K562 (cell line): ENCODE results near the gene NABP1. TPM values are rescaled to one million over a fixed set of nuclear protein-coding genes. Genes with fewer than 3 reads are reported as not detected.

Experiments used
- ATAC-seq: fragments of 200-7000 bp; cut with Tn5 transposase; 3 replicates; pipeline ENCODE4 v1.9.1; 2020; ENCODE audit warnings: moderate library complexity
- BruUV-seq: library from RNA; stranded (reverse); fragments of 400-500 nt; replicated peaks from 2 replicates; lab custom pipeline; 2021; lab: Mats Ljungman, UMichigan
- CTCF ChIA-PET: fragments of 300-600 bp; formaldehyde crosslinking; extraction: SDS; loops from one replicate; lab custom pipeline; 2021; ENCODE audit warnings: low intra/inter-chr PET ratio; lab: Yijun Ruan, JAX
- POLR2A ChIA-PET: fragments of 300-600, 350-650 bp; sonication (Branson Sonifier 250); formaldehyde crosslinking; extraction: SDS; loops from one replicate; lab custom pipeline; 2021; ENCODE audit warnings: antibody characterized with exemption, inconsistent platforms; lab: Yijun Ruan, JAX
- DNase-seq, 4 experiments: peaks; one replicate each; pipeline versions ENCODE4 v3.0.0 to v3.0.0-alpha.2; 2011 to 2018; ENCODE audit warnings: low spot score in 3 of 4, mixed read lengths in 3 of 4; ENCODE audit errors: extremely low read depth in 1 of 4
- FAIRE-seq: peaks from 2 replicates; lab custom pipeline; 2011; peaks lifted over from hg19 to GRCh38; lab: Jason Lieb, UNC
- H2AFZ ChIP-seq: 2 replicates; pipeline ENCODE4 v1.6.0; 2011; ENCODE audit warnings: low read depth, low read length, control low read depth, inconsistent platforms
- H3K27ac ChIP-seq: fragments of 200-600 bp; 3 replicates; pipeline ENCODE4 v1.8.0; 2011; ENCODE audit warnings: low read depth, mild to moderate bottlenecking, control low read depth, inconsistent platforms, low read length, moderate library complexity, mixed read lengths; ENCODE audit errors: extremely low read depth
- H3K27me3 ChIP-seq, 2 experiments: fragments of 300-600 bp in 1 of 2; 2 replicates in 1 of 2; 3 replicates in 1 of 2; pipeline versions ENCODE4 v1.6.0 to v1.8.0; 2011; ENCODE audit warnings: inconsistent platforms in 2 of 2, low read length in 2 of 2, mild to moderate bottlenecking in 1 of 2, mixed read lengths in 1 of 2, moderate library complexity in 1 of 2; ENCODE audit not compliant: control insufficient read depth in 2 of 2, insufficient read depth in 2 of 2
- H3K36me3 ChIP-seq: fragments of 300-600 bp; 3 replicates; pipeline ENCODE4 v1.8.0; 2011; ENCODE audit warnings: mild to moderate bottlenecking, low read length, inconsistent platforms; ENCODE audit not compliant: control insufficient read depth, insufficient read depth
- H3K4me1 ChIP-seq, 2 experiments: fragments of 200-600 bp in 1 of 2; replicated peaks in 1 of 2; 2 replicates in 1 of 2; 3 replicates in 1 of 2; pipeline versions ENCODE4 v1.5.1 to v1.8.0; 2011; ENCODE audit warnings: inconsistent platforms in 2 of 2, low read length in 2 of 2, mild to moderate bottlenecking in 1 of 2, mixed read lengths in 1 of 2, moderate library complexity in 1 of 2; ENCODE audit not compliant: control insufficient read depth in 2 of 2, insufficient read depth in 2 of 2
- H3K4me2 ChIP-seq: 2 replicates; pipeline ENCODE4 v1.6.1; 2011; ENCODE audit warnings: low read length, control low read depth, inconsistent platforms, mixed read lengths; ENCODE audit not compliant: insufficient read depth
- H3K4me3 ChIP-seq: fragments of 200-600 bp; sonication (generic), shearing (Covaris generic); 2 replicates; pipeline ENCODE4 v1.5.1; 2016; ENCODE audit warnings: control low read depth, inconsistent platforms
- H3K79me2 ChIP-seq: fragments of 200-600 bp; 3 replicates; pipeline ENCODE4 v1.8.0; 2011; ENCODE audit warnings: low read length, inconsistent platforms; ENCODE audit not compliant: control insufficient read depth, insufficient read depth
- H3K9ac ChIP-seq, 2 experiments: 2 replicates each; pipeline versions ENCODE4 v1.6.0 to v1.6.1; 2011; ENCODE audit warnings: low read depth in 2 of 2, low read length in 2 of 2, control low read depth in 1 of 2, inconsistent platforms in 1 of 2, mild to moderate bottlenecking in 1 of 2, mixed read lengths in 1 of 2; ENCODE audit not compliant: insufficient read depth in 1 of 2
- H3K9me1 ChIP-seq: one replicate; pipeline ENCODE4 v1.6.0; 2011; ENCODE audit warnings: inconsistent platforms, mild to moderate bottlenecking, low read length, moderate library complexity; ENCODE audit not compliant: control insufficient read depth, insufficient read depth
- H3K9me3 ChIP-seq: replicated peaks from 2 replicates; pipeline ENCODE4 v1.5.1; 2011; ENCODE audit warnings: low read depth, low read length, inconsistent platforms; ENCODE audit not compliant: control insufficient read depth, insufficient read depth
- H4K20me1 ChIP-seq: replicated peaks from 2 replicates; pipeline ENCODE4 v1.6.1; 2011; ENCODE audit warnings: low read length, inconsistent platforms, mixed read lengths; ENCODE audit not compliant: control insufficient read depth, insufficient read depth
- ATF1 ChIP-seq, 2 experiments: fragments of 450-650 bp in 1 of 2; IDR thresholded peaks; 2 replicates each; pipeline ENCODE4 v1.6.1; 2016; ENCODE audit warnings: missing compliant biosample characterization in 1 of 2, missing genetic modification characterization in 1 of 2
- DMBX1 ChIP-seq: fragments of 250-450 bp; sonication (Bioruptor Pico); IDR thresholded peaks from 2 replicates; pipeline ENCODE4 v1.8.0; 2022; ENCODE audit warnings: inconsistent platforms, mild to moderate bottlenecking, moderate library complexity, borderline replicate concordance
- ERF ChIP-seq: fragments of 450-650 bp; formaldehyde crosslinking; IDR thresholded peaks from 2 replicates; pipeline ENCODE4 v1.4.0; 2020; ENCODE audit warnings: mild to moderate bottlenecking, mixed read lengths
- GABPA ChIP-seq: fragments of 200-800 bp; sonication (Bioruptor generic); conservative IDR thresholded peaks from 2 replicates; pipeline ENCODE4 v1.6.1; 2016; ENCODE audit warnings: low read depth, missing genetic modification characterization, missing compliant biosample characterization
- SMARCA4 ChIP-seq: fragments of 450-650 bp; IDR thresholded peaks from 2 replicates; pipeline ENCODE4 v1.6.1; 2016
- TCF15 ChIP-seq: fragments of 250-450 bp; sonication (Bioruptor Pico); IDR thresholded peaks from 2 replicates; pipeline ENCODE4 v1.8.0; 2022; ENCODE audit warnings: moderate library complexity, mild to moderate bottlenecking, inconsistent platforms
- ZBTB40 ChIP-seq, 2 experiments: fragments of 450-650 bp in 1 of 2; sonication (generic) in 1 of 2; formaldehyde crosslinking in 1 of 2; IDR thresholded peaks; 2 replicates each; pipeline versions ENCODE4 v1.7.1 to v1.9.0; 2016 to 2022; ENCODE audit warnings: inconsistent platforms in 1 of 2, mild to moderate bottlenecking in 1 of 2, missing genetic modification reagents in 1 of 2
- ZFP36 ChIP-seq: fragments of 150-350 bp; IDR thresholded peaks from 2 replicates; pipeline ENCODE4 v1.6.1; 2018; ENCODE audit warnings: low read length, low read depth; ENCODE audit not compliant: partially characterized antibody
- ZNF175 ChIP-seq: fragments of 200-800 bp; sonication (Bioruptor generic); IDR thresholded peaks from 2 replicates; pipeline ENCODE4 v1.6.1; 2016; ENCODE audit warnings: low read depth, mild to moderate bottlenecking, missing genetic modification characterization, missing compliant biosample characterization
- ZNF41 ChIP-seq: fragments of 250-450 bp; sonication (Bioruptor Pico); conservative IDR thresholded peaks from 2 replicates; pipeline ENCODE4 v1.4.0; 2020; ENCODE audit warnings: mild to moderate bottlenecking
- WGBS: fragments of 100-300 bp; shearing (Covaris generic); methylation state at CpG from one replicate; pipeline ENCODE4 v1.1.6; 2016; ENCODE audit warnings: low coverage, mixed read lengths; ENCODE audit not compliant: insufficient coverage; ENCODE audit errors: missing lambda C conversion rate; 5-methylcytosine and 5-hydroxymethylcytosine counted together
- in situ Hi-C: fragments of 300-500 bp; cut with MboI; formaldehyde crosslinking; loops from 4 replicates; pipeline ENCODE4 v1.15.0; 2018; ENCODE audit warnings: inconsistent platforms, mixed read lengths
- intact Hi-C: fragments of 100-400 bp; cut with micrococcal nuclease; formaldehyde crosslinking; loops from 2 replicates; pipeline ENCODE4 v1.14.2; 2022
- polyA plus RNA-seq, 8 experiments: library from polyadenylated mRNA; depleted of rRNA in 4 of 8; stranded (reverse) in 5 of 8; unstranded in 3 of 8; fragments of >200 nt; fragmentation: Nextera tagmentation in 2 of 8; fragmentation: Illumina TruSeq in 1 of 8; extraction: Ambion mirVana in 2 of 8; extraction: Trizol in 1 of 8; gene quantifications; 2 replicates each; pipeline versions ENCODE4 v1.2.1 to v1.2.3, GENCODE V29; 2011 to 2014; ENCODE audit warnings: inconsistent platforms in 1 of 8, missing spikeins in 1 of 8
- total RNA-seq, 7 experiments: library from RNA; depleted of rRNA in 6 of 7; stranded (reverse); fragments of >200 nt in 6 of 7; fragmentation: Illumina TruSeq in 2 of 7; extraction: Trizol in 2 of 7; gene quantifications; 2 replicates each; pipeline versions ENCODE4 v1.2.1 to v1.2.3, GENCODE V29; 2011 to 2021; ENCODE audit warnings: low replicate concordance in 1 of 7

Gene NABP1
- total and polyA plus RNA-seq, 9 of the 15 experiments (the other 6 are each of a cell fraction or from before 2014, with no cell fraction given), result 12.8 to 44.0 (median 20.2) TPM

GRCh38 chr2:191676790-191677645 lies 918 bp upstream of the NABP1 start:
- H3K9me3 ChIP-seq, result 0 out of 2 replicates have a peak, but pooled peaks cover 2% of the 10 kb centered on the region
- TSS peak; percentile 97 for BruUV-seq
- POLR2A ChIA-PET, result interaction anchor here (0.5 to 4.8 kb wide), 26 partner anchors 8 to 1221 kb away, joined by 3 to 23 read pairs (median 3); no protein-coding TSS in a partner anchor
- FAIRE-seq, result no peak
- peak; percentile 21 to 61 (median 27) for DNase-seq
- CTCF ChIA-PET, result no interaction called here
- peaks cover 3 to 10% of the 10 kb centered on the region in 2 experiments for H3K4me1 ChIP-seq
- WGBS, result 1% methylated on average over 5 of the region's 8 CpGs
- H4K20me1 ChIP-seq, result no peaks in the 10 kb centered on the region
- peaks cover 50% of the 10 kb centered on the region for H3K79me2 ChIP-seq
- peaks cover 13% of the 10 kb centered on the region; the same call in 2 of the 3 replicates for H3K36me3 ChIP-seq
- H3K9ac ChIP-seq, result peak overlapping the region; percentile 78 to 88
- ATAC-seq, result peak; percentile 19
- H2AFZ ChIP-seq, result 0 out of 2 replicates have a peak overlapping the region, but pooled peaks have one; percentile 28
- intact Hi-C loops (loop anchor here (2.0 kb wide), 2 partner anchors 40 to 160 kb away; no protein-coding TSS in a partner anchor), in situ Hi-C loops (no loop called here)
- no peaks in the 10 kb centered on the region for H3K27me3 ChIP-seq
- H3K9me1 ChIP-seq, result no peaks in the 10 kb centered on the region
- H3K4me2 ChIP-seq, result peak overlapping the region; percentile 85
- H3K4me3 ChIP-seq, result peak overlapping the region; percentile 64
- peak overlapping the region; percentile 89 for H3K27ac ChIP-seq
- TF ChIP-seq SMARCA4 (0 out of 2 replicates have a peak, but pooled peaks have one; percentile 13), ZBTB40 (IDR thresholded peaks at IDR 0.05) (peak; percentile 85), ZBTB40 (CRISPR knock-in tag; IDR thresholded peaks at IDR 0.05) (peak; percentile 72), ZNF41 (0 out of 2 replicates have a peak, but pooled peaks have one; percentile 51), ZFP36 (no peak), ERF (CRISPR knock-in tag) (peak; percentile 46; the same call in 1 of the 2 replicates), DMBX1 (CRISPR knock-in tag) (no peak), TCF15 (CRISPR knock-in tag) (no peak), ZNF175 (CRISPR knock-in tag) (peak; percentile 8; the same call in 1 of the 2 replicates), ATF1 (CRISPR knock-in tag; IDR thresholded peaks at IDR 0.05) (no peak), ATF1 (tag; IDR thresholded peaks at IDR 0.05) (peak; percentile 28; the same call in 1 of the 2 replicates), GABPA (tag) (0 out of 2 replicates have a peak, but pooled peaks have one; percentile 36)
